K562 (cell line): ENCODE measurements around the gene PTH1R. TPM values are rescaled to one million over a fixed set of nuclear protein-coding genes. Genes with fewer than 3 reads are reported as not detected.

Experiments
- DMBX1 ChIP-seq: fragments of 250-450 bp; sonication (Bioruptor Pico); IDR thresholded peaks from 2 replicates; pipeline ENCODE4 v1.8.0; 2022; ENCODE audit warnings: inconsistent platforms, mild to moderate bottlenecking, moderate library complexity, borderline replicate concordance
- GATAD2A ChIP-seq: fragments of 450-650 bp; IDR thresholded peaks from 2 replicates; pipeline ENCODE4 v1.6.1; 2017
- IFI16 ChIP-seq: fragments of 250-450 bp; sonication (Bioruptor Pico); IDR thresholded peaks from 2 replicates; pipeline ENCODE4 v2.1.2; 2022; ENCODE audit warnings: mild to moderate bottlenecking, inconsistent platforms
- MYBL2 ChIP-seq, 2 experiments: fragments of 450-650 bp in 1 of 2; sonication (generic) in 1 of 2; formaldehyde crosslinking in 1 of 2; IDR thresholded peaks; 2 replicates each; pipeline versions ENCODE4 v1.6.1 to v1.8.1; 2017 to 2022; ENCODE audit warnings: borderline replicate concordance in 1 of 2, inconsistent platforms in 1 of 2, low read depth in 1 of 2, mild to moderate bottlenecking in 1 of 2, missing genetic modification reagents in 1 of 2, moderate library complexity in 1 of 2
- THRAP3 ChIP-seq: fragments of 450-650 bp; IDR thresholded peaks from 2 replicates; pipeline ENCODE4 v1.6.1; 2016; ENCODE audit warnings: mild to moderate bottlenecking, inconsistent platforms, borderline replicate concordance
- ZSCAN32 ChIP-seq: fragments of 450-650 bp; formaldehyde crosslinking; IDR thresholded peaks from 2 replicates; pipeline ENCODE4 v1.4.0; 2020; ENCODE audit warnings: mild to moderate bottlenecking, moderate library complexity
- polyA plus RNA-seq, 8 experiments: library from polyadenylated mRNA; depleted of rRNA in 4 of 8; stranded (reverse) in 5 of 8; unstranded in 3 of 8; fragments of >200 nt; fragmentation: Nextera tagmentation in 2 of 8; fragmentation: Illumina TruSeq in 1 of 8; extraction: Ambion mirVana in 2 of 8; extraction: Trizol in 1 of 8; gene quantifications; 2 replicates each; pipeline versions ENCODE4 v1.2.1 to v1.2.3, GENCODE V29; 2011 to 2014; ENCODE audit warnings: inconsistent platforms in 1 of 8, missing spikeins in 1 of 8
- total RNA-seq, 7 experiments: library from RNA; depleted of rRNA in 6 of 7; stranded (reverse); fragments of >200 nt in 6 of 7; fragmentation: Illumina TruSeq in 2 of 7; extraction: Trizol in 2 of 7; gene quantifications; 2 replicates each; pipeline versions ENCODE4 v1.2.1 to v1.2.3, GENCODE V29; 2011 to 2021; ENCODE audit warnings: low replicate concordance in 1 of 7
- TF ChIP-seq, protein P1 (sequence below), 2 experiments: IDR thresholded peaks; 2 replicates each; pipeline ENCODE4 v1.6.1; 2012; ENCODE audit warnings: improper control_type of control experiment in 2 of 2, low read depth in 2 of 2, low read length in 2 of 2, borderline replicate concordance in 1 of 2
- TF ChIP-seq, protein P2 (sequence below): fragments of 200-800 bp; sonication (Bioruptor generic); IDR thresholded peaks from 2 replicates; pipeline ENCODE4 v1.6.1; 2017; ENCODE audit warnings: missing genetic modification characterization, missing compliant biosample characterization

PTH1R gene
- total and polyA plus RNA-seq, 9 of the 15 experiments (the other 6 are each of a cell fraction or from before 2014, with no cell fraction given) = not detected

DNA sequence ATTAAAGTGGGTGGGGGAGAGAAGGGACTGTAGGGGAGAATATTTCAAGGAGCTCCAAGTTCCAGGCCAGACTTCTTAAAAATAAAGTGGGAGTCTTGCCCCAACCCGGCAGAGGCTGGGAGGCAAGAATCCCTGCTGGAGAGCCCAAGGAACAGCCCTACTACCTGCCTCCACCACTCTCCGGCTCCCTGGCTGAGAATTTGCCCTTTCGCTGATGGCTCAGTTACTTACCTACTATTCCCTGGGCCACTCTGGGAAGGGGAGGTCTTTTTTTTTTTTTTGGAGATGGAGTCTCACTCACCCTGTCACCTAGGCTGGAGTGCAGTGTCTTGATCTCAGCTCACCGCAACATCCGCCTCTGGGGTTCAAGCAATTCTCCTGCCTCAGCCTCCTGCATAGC is 29.8 kb upstream of the PTH1R start (continued):
- TF ChIP-seq, protein P1, sequence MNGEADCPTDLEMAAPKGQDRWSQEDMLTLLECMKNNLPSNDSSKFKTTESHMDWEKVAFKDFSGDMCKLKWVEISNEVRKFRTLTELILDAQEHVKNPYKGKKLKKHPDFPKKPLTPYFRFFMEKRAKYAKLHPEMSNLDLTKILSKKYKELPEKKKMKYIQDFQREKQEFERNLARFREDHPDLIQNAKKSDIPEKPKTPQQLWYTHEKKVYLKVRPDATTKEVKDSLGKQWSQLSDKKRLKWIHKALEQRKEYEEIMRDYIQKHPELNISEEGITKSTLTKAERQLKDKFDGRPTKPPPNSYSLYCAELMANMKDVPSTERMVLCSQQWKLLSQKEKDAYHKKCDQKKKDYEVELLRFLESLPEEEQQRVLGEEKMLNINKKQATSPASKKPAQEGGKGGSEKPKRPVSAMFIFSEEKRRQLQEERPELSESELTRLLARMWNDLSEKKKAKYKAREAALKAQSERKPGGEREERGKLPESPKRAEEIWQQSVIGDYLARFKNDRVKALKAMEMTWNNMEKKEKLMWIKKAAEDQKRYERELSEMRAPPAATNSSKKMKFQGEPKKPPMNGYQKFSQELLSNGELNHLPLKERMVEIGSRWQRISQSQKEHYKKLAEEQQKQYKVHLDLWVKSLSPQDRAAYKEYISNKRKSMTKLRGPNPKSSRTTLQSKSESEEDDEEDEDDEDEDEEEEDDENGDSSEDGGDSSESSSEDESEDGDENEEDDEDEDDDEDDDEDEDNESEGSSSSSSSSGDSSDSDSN (IDR thresholded peaks at IDR 0.05; ENCODE audit: borderline replicate concordance in 1 of 2, low read depth in 2 of 2, low read length in 2 of 2) = no peak
- no peak for TF ChIP-seq ZSCAN32 (CRISPR knock-in tag)
- no peak for TF ChIP-seq IFI16 (CRISPR knock-in tag)
- TF ChIP-seq GATAD2A = no peak
- TF ChIP-seq, protein P2, sequence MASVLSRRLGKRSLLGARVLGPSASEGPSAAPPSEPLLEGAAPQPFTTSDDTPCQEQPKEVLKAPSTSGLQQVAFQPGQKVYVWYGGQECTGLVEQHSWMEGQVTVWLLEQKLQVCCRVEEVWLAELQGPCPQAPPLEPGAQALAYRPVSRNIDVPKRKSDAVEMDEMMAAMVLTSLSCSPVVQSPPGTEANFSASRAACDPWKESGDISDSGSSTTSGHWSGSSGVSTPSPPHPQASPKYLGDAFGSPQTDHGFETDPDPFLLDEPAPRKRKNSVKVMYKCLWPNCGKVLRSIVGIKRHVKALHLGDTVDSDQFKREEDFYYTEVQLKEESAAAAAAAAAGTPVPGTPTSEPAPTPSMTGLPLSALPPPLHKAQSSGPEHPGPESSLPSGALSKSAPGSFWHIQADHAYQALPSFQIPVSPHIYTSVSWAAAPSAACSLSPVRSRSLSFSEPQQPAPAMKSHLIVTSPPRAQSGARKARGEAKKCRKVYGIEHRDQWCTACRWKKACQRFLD (CRISPR knock-in tag) = no peak
- TF ChIP-seq MYBL2 (IDR thresholded peaks at IDR 0.05; ENCODE audit: low read depth) = no peak
- TF ChIP-seq MYBL2 (CRISPR knock-in tag; IDR thresholded peaks at IDR 0.05; ENCODE audit: borderline replicate concordance) = no peak
- TF ChIP-seq THRAP3 = no peak
- TF ChIP-seq DMBX1 (CRISPR knock-in tag) = no peak
